ENCODE data around the gene C1orf21.

C1orf21 gene

GRCh38 chr1:184534690-184535089, 147.9 kb downstream of the C1orf21 start:
- Histone ChIP-seq H3K27ac (ENCODE audit: low read depth, low read length) (peak overlapping the region; percentile 10), H3K9me3 (ENCODE audit: control insufficient read depth in 1 of 2, low read length in 2 of 2) (peaks cover 0 to 3% of the 10 kb centered on the region in 2 donors), H3K4me3 (ENCODE audit: low read depth in 1 of 2, low read length in 2 of 2) (no peak overlapping the region)

GRCh38 chr1:184535191-184535970, 148.6 kb downstream of the C1orf21 start:
- no peak overlapping the region for H3K9ac ChIP-seq (ENCODE audit: low read depth in 1 of 2, low read length in 2 of 2)
- no peaks in the 10 kb centered on the region for H3K27me3 ChIP-seq (ENCODE audit: control insufficient read depth in 1 of 2, insufficient read depth in 2 of 2, low read length in 2 of 2)
- H3K27ac ChIP-seq (ENCODE audit: low read depth, low read length), result peak overlapping the region; percentile 10
- H3K4me1 ChIP-seq (ENCODE audit: control insufficient read depth in 1 of 2, insufficient read depth in 2 of 2, low read length in 2 of 2), result peaks cover 0 to 7% of the 10 kb centered on the region in 2 donors
- H3K36me3 ChIP-seq (ENCODE audit: control insufficient read depth in 1 of 2, insufficient read depth in 2 of 2, low read length in 2 of 2), result no peaks in the 10 kb centered on the region
- peaks cover 0 to 3% of the 10 kb centered on the region in 2 donors for H3K9me3 ChIP-seq (ENCODE audit: control insufficient read depth in 1 of 2, low read length in 2 of 2)
- no peak overlapping the region for H3K4me3 ChIP-seq (ENCODE audit: low read depth in 1 of 2, low read length in 2 of 2)

More at GRCh38 chr1:184534690-184535089, 147.9 kb downstream of the C1orf21 start:
- Histone ChIP-seq H3K9ac (ENCODE audit: low read depth in 1 of 2, low read length in 2 of 2) (no peak overlapping the region), H3K4me1 (ENCODE audit: control insufficient read depth in 1 of 2, insufficient read depth in 2 of 2, low read length in 2 of 2) (peaks cover 0 to 7% of the 10 kb centered on the region in 2 donors), H3K36me3 (ENCODE audit: control insufficient read depth in 1 of 2, insufficient read depth in 2 of 2, low read length in 2 of 2) (no peaks in the 10 kb centered on the region), H3K27me3 (ENCODE audit: control insufficient read depth in 1 of 2, insufficient read depth in 2 of 2, low read length in 2 of 2) (no peaks in the 10 kb centered on the region)

GRCh38 chr1:184536246-184536985, 149.6 kb downstream of the C1orf21 start:
- H3K36me3 ChIP-seq (ENCODE audit: control insufficient read depth in 1 of 2, insufficient read depth in 2 of 2, low read length in 2 of 2), result no peaks in the 10 kb centered on the region

DNA sequence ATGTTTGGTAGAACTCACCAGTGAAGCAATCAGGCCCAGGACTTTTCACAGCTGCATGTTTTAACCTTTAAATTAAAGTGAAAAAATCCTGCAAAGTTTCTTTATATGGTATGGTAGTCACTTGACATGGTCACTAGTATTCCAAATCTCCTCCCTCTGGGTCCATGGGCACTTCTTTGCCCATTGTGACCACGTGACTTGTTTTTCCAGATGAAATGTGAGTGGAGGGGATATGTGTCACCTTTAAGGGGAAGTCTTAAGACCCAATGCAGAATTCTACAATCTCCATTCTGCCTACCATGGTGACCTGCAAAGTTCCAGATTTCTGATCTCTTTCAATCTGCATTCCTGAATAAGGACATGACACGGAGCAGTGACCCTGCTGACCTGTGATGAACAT, 152.8 kb downstream of the C1orf21 start:
- Histone ChIP-seq H3K4me3 (ENCODE audit: low read depth in 1 of 2, low read length in 2 of 2) (no peak overlapping the region), H3K27ac (ENCODE audit: low read depth, low read length) (no peak overlapping the region), H3K9ac (ENCODE audit: low read depth in 1 of 2, low read length in 2 of 2) (no peak overlapping the region), H3K36me3 (ENCODE audit: control insufficient read depth in 1 of 2, insufficient read depth in 2 of 2, low read length in 2 of 2) (no peaks in the 10 kb centered on the region), H3K27me3 (ENCODE audit: control insufficient read depth in 1 of 2, insufficient read depth in 2 of 2, low read length in 2 of 2) (no peaks in the 10 kb centered on the region), H3K9me3 (ENCODE audit: control insufficient read depth in 1 of 2, low read length in 2 of 2) (peaks cover 0 to 3% of the 10 kb centered on the region in 2 donors), H3K4me1 (ENCODE audit: control insufficient read depth in 1 of 2, insufficient read depth in 2 of 2, low read length in 2 of 2) (peaks cover 0 to 5% of the 10 kb centered on the region in 2 donors)

More at GRCh38 chr1:184536246-184536985, 149.6 kb downstream of the C1orf21 start:
- Histone ChIP-seq H3K27ac (ENCODE audit: low read depth, low read length) (peak overlapping the region; percentile 26), H3K9ac (ENCODE audit: low read depth in 1 of 2, low read length in 2 of 2) (no peak overlapping the region), H3K4me1 (ENCODE audit: control insufficient read depth in 1 of 2, insufficient read depth in 2 of 2, low read length in 2 of 2) (peaks cover 0 to 7% of the 10 kb centered on the region in 2 donors), H3K9me3 (ENCODE audit: control insufficient read depth in 1 of 2, low read length in 2 of 2) (peaks cover 0 to 3% of the 10 kb centered on the region in 2 donors), H3K27me3 (ENCODE audit: control insufficient read depth in 1 of 2, insufficient read depth in 2 of 2, low read length in 2 of 2) (no peaks in the 10 kb centered on the region), H3K4me3 (ENCODE audit: low read depth in 1 of 2, low read length in 2 of 2) (no peak overlapping the region)

- Histone ChIP-seq H3K27me3 (ENCODE audit: control insufficient read depth in 1 of 2, insufficient read depth in 2 of 2, low read length in 2 of 2) (no peaks in the 10 kb centered on the region), H3K9ac (ENCODE audit: low read depth in 1 of 2, low read length in 2 of 2) (no peak overlapping the region), H3K27ac (ENCODE audit: low read depth, low read length) (no peak overlapping the region), H3K4me3 (ENCODE audit: low read depth in 1 of 2, low read length in 2 of 2) (no peak overlapping the region), H3K36me3 (ENCODE audit: control insufficient read depth in 1 of 2, insufficient read depth in 2 of 2, low read length in 2 of 2) (no peaks in the 10 kb centered on the region), H3K9me3 (ENCODE audit: control insufficient read depth in 1 of 2, low read length in 2 of 2) (peaks cover 0 to 3% of the 10 kb centered on the region in 2 donors), H3K4me1 (ENCODE audit: control insufficient read depth in 1 of 2, insufficient read depth in 2 of 2, low read length in 2 of 2) (no peaks in the 10 kb centered on the region)
Observed at GRCh38 chr1:184541537-184542152, 154.8 kb downstream of the C1orf21 start.

GRCh38 chr1:184542291-184542690, 155.5 kb downstream of the C1orf21 start:
- Histone ChIP-seq H3K36me3 (ENCODE audit: control insufficient read depth in 1 of 2, insufficient read depth in 2 of 2, low read length in 2 of 2) (no peaks in the 10 kb centered on the region), H3K4me3 (ENCODE audit: low read depth in 1 of 2, low read length in 2 of 2) (no peak overlapping the region), H3K27ac (ENCODE audit: low read depth, low read length) (no peak overlapping the region), H3K27me3 (ENCODE audit: control insufficient read depth in 1 of 2, insufficient read depth in 2 of 2, low read length in 2 of 2) (no peaks in the 10 kb centered on the region), H3K9ac (ENCODE audit: low read depth in 1 of 2, low read length in 2 of 2) (no peak overlapping the region), H3K9me3 (ENCODE audit: control insufficient read depth in 1 of 2, low read length in 2 of 2) (peaks cover 0 to 3% of the 10 kb centered on the region in 2 donors), H3K4me1 (ENCODE audit: control insufficient read depth in 1 of 2, insufficient read depth in 2 of 2, low read length in 2 of 2) (no peaks in the 10 kb centered on the region)

GRCh38 chr1:184545601-184546000, 158.8 kb downstream of the C1orf21 start:
- no peaks in the 10 kb centered on the region for H3K27me3 ChIP-seq (ENCODE audit: control insufficient read depth in 1 of 2, insufficient read depth in 2 of 2, low read length in 2 of 2)

GRCh38 chr1:184552446-184552845, 165.6 kb downstream of the C1orf21 start:
- Histone ChIP-seq H3K4me3 (ENCODE audit: low read depth in 1 of 2, low read length in 2 of 2) (no peak overlapping the region), H3K9ac (ENCODE audit: low read depth in 1 of 2, low read length in 2 of 2) (no peak overlapping the region), H3K27me3 (ENCODE audit: control insufficient read depth in 1 of 2, insufficient read depth in 2 of 2, low read length in 2 of 2) (no peaks in the 10 kb centered on the region), H3K4me1 (ENCODE audit: control insufficient read depth in 1 of 2, insufficient read depth in 2 of 2, low read length in 2 of 2) (no peaks in the 10 kb centered on the region), H3K36me3 (ENCODE audit: control insufficient read depth in 1 of 2, insufficient read depth in 2 of 2, low read length in 2 of 2) (no peaks in the 10 kb centered on the region), H3K9me3 (ENCODE audit: control insufficient read depth in 1 of 2, low read length in 2 of 2) (no peaks in the 10 kb centered on the region), H3K27ac (ENCODE audit: low read depth, low read length) (no peak overlapping the region)

More at GRCh38 chr1:184545601-184546000, 158.8 kb downstream of the C1orf21 start:
- Histone ChIP-seq H3K9ac (ENCODE audit: low read depth in 1 of 2, low read length in 2 of 2) (no peak overlapping the region), H3K36me3 (ENCODE audit: control insufficient read depth in 1 of 2, insufficient read depth in 2 of 2, low read length in 2 of 2) (no peaks in the 10 kb centered on the region), H3K4me3 (ENCODE audit: low read depth in 1 of 2, low read length in 2 of 2) (no peak overlapping the region), H3K9me3 (ENCODE audit: control insufficient read depth in 1 of 2, low read length in 2 of 2) (no peaks in the 10 kb centered on the region), H3K27ac (ENCODE audit: low read depth, low read length) (no peak overlapping the region), H3K4me1 (ENCODE audit: control insufficient read depth in 1 of 2, insufficient read depth in 2 of 2, low read length in 2 of 2) (no peaks in the 10 kb centered on the region)

DNA sequence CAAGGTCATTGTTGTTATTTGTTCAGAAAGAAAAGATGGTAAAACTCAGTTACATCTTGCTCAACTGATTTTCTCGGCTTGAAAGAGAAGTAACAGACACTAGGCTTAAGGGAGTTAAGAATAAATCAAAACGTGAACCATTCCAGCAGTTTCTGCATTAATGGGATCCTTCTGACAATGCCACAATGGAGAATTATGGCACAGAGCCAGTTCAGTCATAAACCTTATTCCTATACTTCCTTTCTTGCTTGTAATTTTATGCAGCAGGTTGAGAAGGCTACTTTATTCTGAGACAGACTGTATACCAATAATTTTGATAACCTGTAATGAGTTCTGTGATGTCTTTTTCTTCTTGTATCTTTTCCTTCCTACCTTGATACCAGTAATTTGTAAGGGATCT, 167.0 kb downstream of the C1orf21 start:
- Histone ChIP-seq H3K9me3 (ENCODE audit: control insufficient read depth in 1 of 2, low read length in 2 of 2) (no peaks in the 10 kb centered on the region), H3K9ac (ENCODE audit: low read depth in 1 of 2, low read length in 2 of 2) (no peak overlapping the region), H3K27me3 (ENCODE audit: control insufficient read depth in 1 of 2, insufficient read depth in 2 of 2, low read length in 2 of 2) (no peaks in the 10 kb centered on the region), H3K4me3 (ENCODE audit: low read depth in 1 of 2, low read length in 2 of 2) (no peak overlapping the region), H3K4me1 (ENCODE audit: control insufficient read depth in 1 of 2, insufficient read depth in 2 of 2, low read length in 2 of 2) (no peaks in the 10 kb centered on the region), H3K36me3 (ENCODE audit: control insufficient read depth in 1 of 2, insufficient read depth in 2 of 2, low read length in 2 of 2) (no peaks in the 10 kb centered on the region), H3K27ac (ENCODE audit: low read depth, low read length) (no peak overlapping the region)
